RWPE2 (cell line): Measurements from ENCODE around the gene GPX2.

Experiments
- ATAC-seq: fragments of 200-7000 bp; cut with Tn5 transposase; 3 replicates; pipeline ENCODE4 v1.9.1; 2021; ENCODE audit warnings: low read depth
- DNase-seq: peaks from one replicate; pipeline ENCODE4 v3.0.0-alpha.2; 2020; ENCODE audit warnings: low spot score
- H3K27ac ChIP-seq: fragments of 450-650 bp; 2 replicates; pipeline ENCODE4 v1.5.1; 2017; ENCODE audit warnings: mild to moderate bottlenecking; ENCODE audit not compliant: poor library complexity, severe bottlenecking
- H3K27me3 ChIP-seq: fragments of 250-450 bp; sonication (Bioruptor Pico); 2 replicates; pipeline ENCODE4 v1.5.1; 2021; ENCODE audit warnings: mild to moderate bottlenecking, moderate library complexity; ENCODE audit not compliant: insufficient read depth, poor library complexity, severe bottlenecking
- H3K36me3 ChIP-seq: fragments of 250-450 bp; sonication (Bioruptor Pico); 2 replicates; pipeline ENCODE4 v1.5.1; 2020; ENCODE audit warnings: low read depth, mild to moderate bottlenecking, moderate library complexity
- H3K4me1 ChIP-seq: fragments of 250-450 bp; sonication (Bioruptor Pico); 2 replicates; pipeline ENCODE4 v1.5.1; 2021; ENCODE audit warnings: mild to moderate bottlenecking, moderate library complexity; ENCODE audit not compliant: insufficient read depth, poor library complexity, severe bottlenecking
- H3K4me3 ChIP-seq: fragments of 250-450 bp; sonication (Bioruptor Pico); 2 replicates; pipeline ENCODE4 v1.5.1; 2021; ENCODE audit warnings: mild to moderate bottlenecking, moderate library complexity; ENCODE audit not compliant: severe bottlenecking
- H3K9me3 ChIP-seq: fragments of 250-450 bp; sonication (Bioruptor Pico); 2 replicates; pipeline ENCODE4 v1.5.1; 2021; ENCODE audit warnings: mild to moderate bottlenecking, moderate library complexity; ENCODE audit not compliant: severe bottlenecking
- CTCF ChIP-seq: fragments of 450-650 bp; IDR thresholded peaks from one replicate; pipeline ENCODE4 v1.5.1; 2017; ENCODE audit warnings: mild to moderate bottlenecking, moderate library complexity; ENCODE audit not compliant: poor library complexity, severe bottlenecking

The GPX2 gene

DNA sequence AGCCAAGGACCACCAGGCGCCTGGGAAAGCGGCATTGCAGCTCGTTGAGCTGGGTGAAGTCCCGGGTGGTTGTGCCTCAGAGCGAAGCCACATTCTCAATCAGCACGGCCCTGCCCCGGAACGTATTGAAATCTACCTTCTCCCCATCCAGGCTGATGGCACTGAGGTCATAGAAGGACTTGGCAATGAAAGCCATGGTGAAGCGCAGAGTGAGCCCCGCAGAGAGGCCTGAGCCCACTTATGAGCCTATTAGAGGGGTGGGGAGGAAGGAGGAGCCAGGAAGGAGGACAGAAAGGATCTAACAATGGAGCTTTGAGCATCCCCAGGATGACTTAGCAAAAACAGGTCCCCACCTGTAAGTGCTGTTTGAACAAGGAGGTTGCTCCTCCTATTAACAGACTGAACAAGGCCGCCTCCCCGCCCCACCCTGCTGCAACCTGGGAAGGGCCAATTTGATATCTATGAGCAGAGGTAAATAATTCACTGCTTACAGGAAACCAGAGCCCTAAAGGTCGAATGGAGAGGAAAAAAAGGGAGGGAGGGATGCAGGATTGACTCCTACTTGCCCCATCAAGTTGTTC lies at the start of gene GPX2:
TSS of gene GPX2 (minus strand) at position 215 of the 581 bp plus-strand sequence. CDS start at position 196, 19 bp downstream.
- ATAC-seq, result peak; percentile 88
- no peaks in the 10 kb centered on the region for H3K9me3 ChIP-seq
- peaks cover 15% of the 10 kb centered on the region for H3K4me1 ChIP-seq
- H3K27me3 ChIP-seq, result no peaks in the 10 kb centered on the region
- no peak within 1 kb of the TSS for H3K4me3 ChIP-seq
- DNase-seq, result no peak
- H3K27ac ChIP-seq, result peak within 1 kb of the TSS; percentile 11
- no peak for TF ChIP-seq CTCF
- H3K36me3 ChIP-seq, result peaks cover 3% of the 10 kb centered on the region; the same call in 1 of the 2 replicates

GRCh38 chr14:64990939-64991338 lies 48.4 kb upstream of the GPX2 start:
- no peak for ATAC-seq
- Histone ChIP-seq H3K4me1 (peaks cover 7% of the 10 kb centered on the region), H3K27me3 (no peaks in the 10 kb centered on the region), H3K4me3 (no peak overlapping the region), H3K9me3 (no peaks in the 10 kb centered on the region), H3K27ac (no peak overlapping the region), H3K36me3 (no peaks in the 10 kb centered on the region; the same call in 1 of the 2 replicates)
- TF ChIP-seq CTCF, result no peak
- DNase-seq, result no peak

DNA sequence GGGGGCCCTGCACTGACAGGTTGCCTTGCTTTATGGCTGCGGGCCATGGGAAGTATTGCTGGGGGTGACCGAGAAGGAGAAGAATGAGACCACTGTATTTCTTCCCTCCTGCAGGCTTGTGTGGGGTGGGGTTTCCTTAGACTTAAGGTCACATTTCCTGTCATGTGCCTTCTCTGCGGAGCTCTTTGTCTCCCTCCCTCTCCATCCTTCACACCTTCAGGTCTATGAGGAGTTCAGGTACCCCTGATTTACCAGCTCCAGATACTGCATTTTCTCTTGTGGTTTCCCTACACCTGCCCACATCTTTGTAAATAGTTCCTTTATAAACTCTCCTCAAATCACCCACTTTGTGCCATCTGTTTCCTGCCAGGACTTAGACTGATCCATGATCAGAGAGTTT lies 47.8 kb upstream of the GPX2 start:
- no peak overlapping the region for H3K27ac ChIP-seq

DNA sequence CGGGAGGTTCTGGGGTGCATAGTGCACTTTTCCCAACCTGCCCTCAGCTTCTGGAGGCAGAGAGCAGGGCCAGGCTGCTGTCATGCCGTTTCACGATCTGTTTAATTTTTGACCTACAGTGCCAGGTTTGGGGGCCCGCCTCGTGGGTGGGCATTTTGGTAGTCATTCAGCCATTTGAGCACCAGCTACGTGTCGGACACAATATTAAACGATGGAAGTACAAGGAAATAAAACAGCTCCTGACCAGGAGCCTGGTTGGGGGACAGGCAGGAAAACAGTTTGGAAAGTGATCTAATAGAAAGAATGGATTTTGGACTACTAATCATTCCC lies 44.9 kb upstream of the GPX2 start:
- TF ChIP-seq CTCF, result no peak
- H3K27ac ChIP-seq, result peak overlapping the region; percentile 50
- ATAC-seq (no peak), DNase-seq (no peak)
- no peaks in the 10 kb centered on the region for H3K36me3 ChIP-seq
- peak overlapping the region; percentile 67 for H3K4me3 ChIP-seq
- peaks cover 10% of the 10 kb centered on the region for H3K4me1 ChIP-seq
- no peaks in the 10 kb centered on the region for H3K9me3 ChIP-seq
- H3K27me3 ChIP-seq, result no peaks in the 10 kb centered on the region

More for the DNA sequence above, 47.8 kb upstream of the GPX2 start:
- ATAC-seq (no peak), DNase-seq (no peak)
- Histone ChIP-seq H3K4me3 (no peak overlapping the region), H3K4me1 (peaks cover 7% of the 10 kb centered on the region), H3K9me3 (no peaks in the 10 kb centered on the region), H3K36me3 (no peaks in the 10 kb centered on the region; the same call in 1 of the 2 replicates), H3K27me3 (no peaks in the 10 kb centered on the region)
- no peak for TF ChIP-seq CTCF

DNA sequence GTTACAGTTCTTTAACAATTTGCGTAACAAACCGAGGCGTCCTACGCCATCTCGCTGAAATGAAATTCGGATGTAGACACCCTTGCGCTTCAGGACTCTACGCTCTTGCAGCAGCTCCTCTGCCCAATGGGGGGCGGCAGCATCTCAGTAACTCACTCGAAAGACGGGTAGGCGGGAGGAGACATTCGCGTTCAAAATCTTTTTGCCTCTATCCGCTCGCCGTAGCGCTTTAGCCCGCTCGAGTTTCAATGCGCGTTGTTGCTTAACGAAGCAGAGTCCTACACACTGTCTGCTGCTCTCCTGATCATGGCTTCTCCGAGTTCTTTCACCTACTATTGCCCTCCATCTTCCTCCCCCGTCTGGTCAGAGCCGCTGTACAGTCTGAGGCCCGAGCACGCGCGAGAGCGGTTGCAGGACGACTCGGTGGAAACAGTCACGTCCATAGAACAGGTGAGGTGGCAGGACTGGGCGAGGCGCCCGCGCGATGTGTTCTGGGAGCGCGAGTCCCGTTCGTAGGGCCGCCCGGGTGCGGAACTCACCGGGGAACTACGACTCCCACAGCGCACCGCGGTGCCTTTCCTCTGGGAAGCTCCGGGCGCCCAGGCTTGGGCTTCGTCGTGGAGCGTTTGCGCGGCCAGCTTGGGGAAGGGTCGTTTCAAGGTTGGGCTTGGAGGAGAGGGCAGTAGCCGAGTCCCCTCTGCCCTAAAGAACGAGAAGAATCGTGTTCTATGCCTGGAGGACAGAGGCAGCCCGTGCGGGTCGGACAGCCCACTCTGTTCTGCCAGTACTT lies 44.3 kb upstream of the GPX2 start, which contains the start of gene FNTB:
TSS of gene FNTB (plus strand) at position 248 of the 790 bp plus-strand sequence. CDS start at position 307, 59 bp downstream.
- no peaks in the 10 kb centered on the region for H3K9me3 ChIP-seq
- H3K4me3 ChIP-seq, result peak within 1 kb of the TSS; percentile 67
- no peaks in the 10 kb centered on the region for H3K27me3 ChIP-seq
- peak; percentile 97 for ATAC-seq
- DNase-seq, result peak; percentile 98
- no peaks in the 10 kb centered on the region for H3K36me3 ChIP-seq
- peak; percentile 99 for TF ChIP-seq CTCF
- peak within 1 kb of the TSS; percentile 50 for H3K27ac ChIP-seq
- H3K4me1 ChIP-seq, result peaks cover 10% of the 10 kb centered on the region
